ENCODE data around the gene ZNF722.
"Not testable (repeated sequence)": the region's sequence is repeated elsewhere in the genome, so short reads cannot be mapped to it uniquely, and the experiment has no call there.

ZNF722 gene

GRCh38 chr7:63998549-63998948 is at the start of gene ZNF722:
Gene ZNF722 (plus strand): TSS chr7:63998849. CDS start chr7:63998962, 113 bp downstream.
- DNase-seq = no peak

GRCh38 chr7:63953181-63953580 is 45.5 kb upstream of the ZNF722 start:
- no peak for DNase-seq

GRCh38 chr7:63968629-63969028 is 30.0 kb upstream of the ZNF722 start:
- DNase-seq = no peak

GRCh38 chr7:64015496-64015895 is 16.8 kb downstream of the ZNF722 start:
- not testable (repeated sequence) for DNase-seq

GRCh38 chr7:64035388-64035787 is 36.7 kb downstream of the ZNF722 start:
- DNase-seq = no peak

GRCh38 chr7:64037095-64037494 is 38.4 kb downstream of the ZNF722 start:
- DNase-seq = no peak

- no peak for DNase-seq
Observed at GRCh38 chr7:64045301-64046040, 46.8 kb downstream of the ZNF722 start, which contains the start of gene ZNF727. Gene ZNF727 (plus strand): TSS chr7:64045434. CDS start chr7:64045622, 188 bp downstream.

GRCh38 chr7:64046041-64046389 is 47.4 kb downstream of the ZNF722 start:
- no peak for DNase-seq
